Vagina (tissue), 2 donors: ENCODE measurements around the gene PCNX3. TPM values are rescaled to one million over a fixed set of nuclear protein-coding genes. Genes with fewer than 3 reads are reported as not detected.

Experiments used
- DNase-seq, 2 donors: peaks; one replicate each; pipeline ENCODE4 v3.0.0-alpha.2; 2017; ENCODE audit errors: extremely low spot score in 2 of 2
- H3K27ac ChIP-seq: fragments of 200-600 bp; sonication (generic); one replicate; pipeline ENCODE4 v1.5.1; 2019
- H3K27me3 ChIP-seq: fragments of 200-600 bp; sonication (generic); one replicate; pipeline ENCODE4 v1.5.1; 2019
- H3K36me3 ChIP-seq, 2 donors: fragments of 200-600 bp; sonication (generic); one replicate each; pipeline ENCODE4 v1.5.1; 2017 to 2019
- H3K4me1 ChIP-seq: fragments of 200-600 bp; sonication (generic); one replicate; pipeline ENCODE4 v1.5.1; 2019
- H3K4me3 ChIP-seq, 2 donors: fragments of 200-600 bp; sonication (generic); 1 replicate in 1 of 2; 2 replicates in 1 of 2; pipeline ENCODE4 v1.5.1; 2016 to 2019
- H3K9me3 ChIP-seq: fragments of 200-600 bp; sonication (generic); one replicate; pipeline ENCODE4 v1.5.1; 2019
- POLR2A ChIP-seq, 2 donors: fragments of 450-650 bp; IDR thresholded peaks; one replicate each; pipeline ENCODE4 v1.6.1; 2017; ENCODE audit warnings: antibody characterized with exemption in 2 of 2, mild to moderate bottlenecking in 2 of 2, moderate library complexity in 2 of 2
- POLR2AphosphoS5 ChIP-seq, 2 donors: sonication (generic); formaldehyde crosslinking; IDR thresholded peaks; one replicate each; pipeline ENCODE4 v1.9.0; 2017; ENCODE audit warnings: antibody characterized with exemption in 2 of 2, mild to moderate bottlenecking in 2 of 2, low read depth in 1 of 2; ENCODE audit not compliant: insufficient read depth in 1 of 2
- intact Hi-C: fragments of 100-400 bp; cut with DNase I; formaldehyde crosslinking; loops from one replicate; pipeline ENCODE4 v1.15.1; 2023
- total RNA-seq: library from RNA; depleted of rRNA; stranded (reverse); fragments of >200 nt; gene quantifications from one replicate; pipeline ENCODE4 v1.2.3, GENCODE V29; 2016
- TF ChIP-seq, protein P1 (sequence below), 3 experiments: fragments of 450-650 bp in 2 of 3; fragments of 200-600 bp in 1 of 3; sonication (generic) in 1 of 3; IDR thresholded peaks; one replicate each; pipeline ENCODE4 v1.5.1; 2017 to 2019; ENCODE audit warnings: antibody characterized with exemption in 3 of 3, mild to moderate bottlenecking in 2 of 3, moderate library complexity in 2 of 3

Gene PCNX3
- total RNA-seq, 1 donor from 2014 or later: 24.8 TPM

GRCh38 chr11:65580756-65581155, 34.8 kb upstream of the PCNX3 start:
- H3K4me1 ChIP-seq: peaks cover 31% of the 10 kb centered on the region
- intact Hi-C loops: no loop called here
- H3K9me3 ChIP-seq: no peaks in the 10 kb centered on the region
- peaks cover 3 to 43% of the 10 kb centered on the region in 2 donors for H3K36me3 ChIP-seq
- no peak overlapping the region for H3K27ac ChIP-seq
- DNase-seq: no peak
- no peak for TF ChIP-seq POLR2AphosphoS5 (IDR thresholded peaks at IDR 0.05; ENCODE audit: insufficient read depth in 1 of 2, low read depth in 1 of 2)
- TF ChIP-seq, protein P1, sequence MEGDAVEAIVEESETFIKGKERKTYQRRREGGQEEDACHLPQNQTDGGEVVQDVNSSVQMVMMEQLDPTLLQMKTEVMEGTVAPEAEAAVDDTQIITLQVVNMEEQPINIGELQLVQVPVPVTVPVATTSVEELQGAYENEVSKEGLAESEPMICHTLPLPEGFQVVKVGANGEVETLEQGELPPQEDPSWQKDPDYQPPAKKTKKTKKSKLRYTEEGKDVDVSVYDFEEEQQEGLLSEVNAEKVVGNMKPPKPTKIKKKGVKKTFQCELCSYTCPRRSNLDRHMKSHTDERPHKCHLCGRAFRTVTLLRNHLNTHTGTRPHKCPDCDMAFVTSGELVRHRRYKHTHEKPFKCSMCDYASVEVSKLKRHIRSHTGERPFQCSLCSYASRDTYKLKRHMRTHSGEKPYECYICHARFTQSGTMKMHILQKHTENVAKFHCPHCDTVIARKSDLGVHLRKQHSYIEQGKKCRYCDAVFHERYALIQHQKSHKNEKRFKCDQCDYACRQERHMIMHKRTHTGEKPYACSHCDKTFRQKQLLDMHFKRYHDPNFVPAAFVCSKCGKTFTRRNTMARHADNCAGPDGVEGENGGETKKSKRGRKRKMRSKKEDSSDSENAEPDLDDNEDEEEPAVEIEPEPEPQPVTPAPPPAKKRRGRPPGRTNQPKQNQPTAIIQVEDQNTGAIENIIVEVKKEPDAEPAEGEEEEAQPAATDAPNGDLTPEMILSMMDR (IDR thresholded peaks at IDR 0.05): no peak
- H3K4me3 ChIP-seq: no peak overlapping the region
- H3K27me3 ChIP-seq: no peaks in the 10 kb centered on the region

GRCh38 chr11:65581928-65582327, 33.6 kb upstream of the PCNX3 start:
- Histone ChIP-seq H3K4me1 (peaks cover 22% of the 10 kb centered on the region), H3K4me3 (no peak overlapping the region), H3K9me3 (no peaks in the 10 kb centered on the region), H3K27ac (no peak overlapping the region), H3K36me3 (peaks cover 3 to 43% of the 10 kb centered on the region in 2 donors), H3K27me3 (no peaks in the 10 kb centered on the region)
- intact Hi-C loops: no loop called here
- DNase-seq: no peak
- TF ChIP-seq, protein P1 (IDR thresholded peaks at IDR 0.05): no peak
- no peak for TF ChIP-seq POLR2AphosphoS5 (IDR thresholded peaks at IDR 0.05; ENCODE audit: insufficient read depth in 1 of 2, low read depth in 1 of 2)
- TF ChIP-seq POLR2A (IDR thresholded peaks at IDR 0.05): no peak

DNA sequence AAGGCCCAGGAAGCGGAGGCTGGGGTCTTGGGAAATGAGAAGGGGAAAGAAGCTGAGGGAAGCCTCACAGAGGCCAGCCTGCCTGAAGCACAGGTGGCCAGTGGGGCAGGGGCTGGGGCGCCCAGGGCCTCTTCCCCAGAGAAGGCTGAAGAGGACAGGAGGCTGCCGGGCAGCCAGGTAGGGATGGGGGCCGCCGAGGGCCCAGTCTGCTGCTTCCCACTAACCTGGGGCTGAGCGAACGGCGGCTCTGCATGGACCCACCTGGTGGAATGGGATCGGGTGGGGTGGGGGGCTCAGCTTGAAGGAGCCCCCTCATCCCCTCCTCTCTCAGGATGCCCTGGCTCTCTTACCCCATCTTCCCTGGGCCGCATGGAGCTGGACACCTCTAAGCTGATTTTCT, 32.0 kb upstream of the PCNX3 start:
- no peaks in the 10 kb centered on the region for H3K9me3 ChIP-seq
- intact Hi-C loops: no loop called here
- H3K27ac ChIP-seq: no peak overlapping the region
- TF ChIP-seq POLR2A (IDR thresholded peaks at IDR 0.05) (no peak), POLR2AphosphoS5 (IDR thresholded peaks at IDR 0.05; ENCODE audit: insufficient read depth in 1 of 2, low read depth in 1 of 2) (no peak)
- TF ChIP-seq, protein P1 (IDR thresholded peaks at IDR 0.05): no peak
- H3K36me3 ChIP-seq: peaks cover 3 to 43% of the 10 kb centered on the region in 2 donors
- no peak for DNase-seq
- no peaks in the 10 kb centered on the region for H3K27me3 ChIP-seq
- no peak overlapping the region for H3K4me3 ChIP-seq
- H3K4me1 ChIP-seq: peaks cover 17% of the 10 kb centered on the region

DNA sequence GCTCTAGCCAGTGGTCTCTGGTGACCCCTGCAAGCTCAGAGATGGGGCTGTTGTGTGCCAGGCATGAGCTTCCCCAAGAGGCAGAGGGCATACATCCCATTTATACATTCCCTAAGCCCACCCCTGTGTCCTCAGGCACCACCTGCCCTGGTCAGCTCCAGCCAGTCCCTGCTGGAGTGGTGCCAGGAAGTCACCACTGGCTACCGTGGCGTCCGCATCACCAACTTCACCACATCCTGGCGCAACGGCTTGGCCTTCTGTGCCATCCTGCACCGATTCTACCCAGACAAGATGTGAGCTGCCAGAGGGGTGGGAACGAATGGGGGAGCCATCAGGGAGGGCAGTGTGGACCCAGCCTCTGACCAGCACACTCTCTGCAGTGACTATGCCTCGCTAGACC, 31.5 kb upstream of the PCNX3 start:
- Histone ChIP-seq H3K27me3 (no peaks in the 10 kb centered on the region), H3K9me3 (no peaks in the 10 kb centered on the region), H3K27ac (no peak overlapping the region), H3K4me3 (no peak overlapping the region), H3K36me3 (peaks cover 3 to 43% of the 10 kb centered on the region in 2 donors), H3K4me1 (peaks cover 12% of the 10 kb centered on the region)
- intact Hi-C loops: no loop called here
- TF ChIP-seq, protein P1 (IDR thresholded peaks at IDR 0.05): no peak
- no peak for TF ChIP-seq POLR2AphosphoS5 (IDR thresholded peaks at IDR 0.05; ENCODE audit: insufficient read depth in 1 of 2, low read depth in 1 of 2)
- no peak for TF ChIP-seq POLR2A (IDR thresholded peaks at IDR 0.05)
- no peak for DNase-seq

DNA sequence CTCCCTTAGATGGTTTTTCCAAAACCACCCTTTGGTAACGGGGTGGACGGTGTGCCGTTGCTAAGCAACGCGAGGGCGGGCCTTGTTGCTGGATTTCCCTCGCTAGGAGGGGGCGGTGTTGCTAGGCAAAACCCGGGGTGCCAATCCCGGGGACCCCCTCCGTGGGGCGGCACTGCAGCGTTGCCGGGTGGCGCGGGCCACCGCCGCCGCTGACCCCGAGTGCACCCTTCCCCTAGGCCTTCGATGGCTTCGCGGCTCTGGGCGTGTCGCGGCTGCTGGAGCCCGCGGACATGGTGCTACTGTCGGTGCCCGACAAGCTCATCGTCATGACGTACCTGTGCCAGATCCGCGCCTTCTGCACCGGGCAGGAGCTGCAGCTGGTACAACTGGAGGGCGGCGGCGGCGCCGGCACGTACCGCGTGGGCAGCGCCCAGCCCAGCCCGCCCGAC, 30.8 kb upstream of the PCNX3 start:
- Histone ChIP-seq H3K27me3 (no peaks in the 10 kb centered on the region), H3K36me3 (peaks cover 3 to 38% of the 10 kb centered on the region in 2 donors), H3K9me3 (no peaks in the 10 kb centered on the region), H3K27ac (no peak overlapping the region), H3K4me1 (peaks cover 11% of the 10 kb centered on the region), H3K4me3 (no peak overlapping the region)
- no peak for TF ChIP-seq POLR2AphosphoS5 (IDR thresholded peaks at IDR 0.05; ENCODE audit: insufficient read depth in 1 of 2, low read depth in 1 of 2)
- TF ChIP-seq POLR2A (IDR thresholded peaks at IDR 0.05): no peak
- TF ChIP-seq, protein P1 (IDR thresholded peaks at IDR 0.05): no peak
- intact Hi-C loops: no loop called here
- DNase-seq: no peak
